B cell (primary cell): ENCODE measurements around the gene COL1A1. TPM values are rescaled to one million over a fixed set of nuclear protein-coding genes. Genes with fewer than 3 reads are reported as not detected.

Source experiments
- ATAC-seq: fragments of 200-7000 bp; cut with Tn5 transposase; one replicate; pipeline ENCODE4 v1.10.0; 2021; ENCODE audit warnings: low read depth, mild to moderate bottlenecking, moderate number of reproducible peaks, moderate library complexity
- CTCF ChIA-PET: fragments of 350-600 bp; sonication (Branson Sonifier 250); formaldehyde crosslinking; loops from one replicate; lab custom pipeline; 2021; ENCODE audit warnings: antibody characterized with exemption, inconsistent platforms; lab: Charles Lee
- POLR2A ChIA-PET: fragments of 350-600 bp; sonication (Branson Sonifier 250); formaldehyde crosslinking; loops from one replicate; lab custom pipeline; 2021; ENCODE audit warnings: antibody characterized with exemption; lab: Charles Lee
- DNase-seq: peaks from one replicate; pipeline ENCODE4 v3.0.0; 2013
- H2AFZ ChIP-seq: 2 replicates; pipeline ENCODE4 v1.6.1; 2012; ENCODE audit warnings: mild to moderate bottlenecking, low read depth, low read length; ENCODE audit not compliant: insufficient read depth, poor library complexity, severe bottlenecking
- H3K27ac ChIP-seq, 2 donors: 1 replicate in 1 of 2; 2 replicates in 1 of 2; pipeline ENCODE4 v1.5.1; 2012 to 2013; ENCODE audit warnings: low read length in 2 of 2, mild to moderate bottlenecking in 2 of 2, moderate library complexity in 1 of 2
- H3K27me3 ChIP-seq, 4 experiments: fragments of 200-600 bp in 1 of 4; sonication (generic) in 1 of 4; replicated peaks in 1 of 4; 1 replicate in 2 of 4; 2 replicates in 2 of 4; pipeline versions ENCODE4 v1.6.1 to v1.7.0; 2013 to 2016; ENCODE audit warnings: low read length in 3 of 4, mild to moderate bottlenecking in 2 of 4, mixed read lengths in 1 of 4, moderate library complexity in 1 of 4; ENCODE audit not compliant: insufficient read depth in 4 of 4, control insufficient read depth in 3 of 4; ENCODE audit errors: control extremely low read depth in 1 of 4
- H3K36me3 ChIP-seq, 2 experiments: replicated peaks in 1 of 2; 1 replicate in 1 of 2; 2 replicates in 1 of 2; pipeline versions ENCODE4 v1.6.1 to v1.7.1; 2013; ENCODE audit warnings: low read length in 1 of 2; ENCODE audit not compliant: insufficient read depth in 2 of 2, control insufficient read depth in 1 of 2; ENCODE audit errors: control extremely low read depth in 1 of 2, extremely low read depth in 1 of 2
- H3K4me1 ChIP-seq, 2 donors: fragments of 200-600 bp in 1 of 2; sonication (generic) in 1 of 2; 1 replicate in 1 of 2; 2 replicates in 1 of 2; pipeline versions ENCODE4 v1.5.1 to v1.6.1; 2013 to 2017; ENCODE audit warnings: low read length in 2 of 2; ENCODE audit not compliant: control insufficient read depth in 2 of 2, insufficient read depth in 2 of 2
- H3K4me2 ChIP-seq: replicated peaks from 2 replicates; pipeline ENCODE3; 2012; ENCODE audit warnings: mild to moderate bottlenecking, low read depth, low read length; ENCODE audit not compliant: poor library complexity, severe bottlenecking
- H3K4me3 ChIP-seq, 5 experiments: fragments of 200-600 bp in 1 of 5; sonication (generic) in 1 of 5; 1 replicate in 3 of 5; 2 replicates in 2 of 5; pipeline versions ENCODE4 v1.5.1 to v1.7.0; 2011 to 2016; ENCODE audit warnings: low read length in 4 of 5, mild to moderate bottlenecking in 4 of 5, low read depth in 2 of 5, control low read depth in 1 of 5, moderate library complexity in 1 of 5; ENCODE audit not compliant: insufficient read depth in 1 of 5; ENCODE audit errors: control extremely low read depth in 1 of 5, extremely low read depth in 1 of 5
- H3K79me2 ChIP-seq: fragments of 200-600 bp; sonication (generic); one replicate; pipeline ENCODE4 v1.6.0; 2016; ENCODE audit warnings: low read length; ENCODE audit not compliant: control insufficient read depth, insufficient read depth
- H3K9ac ChIP-seq: fragments of 200-600 bp; sonication (generic); 2 replicates; pipeline ENCODE4 v1.6.1; 2017; ENCODE audit warnings: mild to moderate bottlenecking, low read length, moderate library complexity
- H3K9me3 ChIP-seq, 3 donors: one replicate each; pipeline versions ENCODE4 v1.6.1 to v1.7.1; 2013; ENCODE audit warnings: low read length in 2 of 3; ENCODE audit not compliant: control insufficient read depth in 2 of 3, insufficient read depth in 1 of 3; ENCODE audit errors: control extremely low read depth in 1 of 3
- H4K20me1 ChIP-seq: 2 replicates; pipeline ENCODE4 v1.6.0; 2012; ENCODE audit warnings: mild to moderate bottlenecking, low read length; ENCODE audit not compliant: insufficient read depth, control insufficient read depth, poor library complexity, severe bottlenecking
- H3K27ac Mint-ChIP-seq: one replicate; pipeline ENCODE4 v1.8.0; 2021; ENCODE audit warnings: mixed read lengths
- H3K27me3 Mint-ChIP-seq: one replicate; pipeline ENCODE4 v1.8.0; 2021; ENCODE audit warnings: mixed read lengths
- H3K4me1 Mint-ChIP-seq: one replicate; pipeline ENCODE4 v1.8.0; 2021; ENCODE audit warnings: mixed read lengths
- H3K4me3 Mint-ChIP-seq: one replicate; pipeline ENCODE4 v1.8.0; 2021; ENCODE audit warnings: mixed read lengths
- H3K9me3 Mint-ChIP-seq: one replicate; pipeline ENCODE4 v1.8.0; 2022; ENCODE audit warnings: mixed read lengths; ENCODE audit not compliant: insufficient read depth
- CTCF ChIP-seq: fragments of 200-600 bp; IDR thresholded peaks from one replicate; pipeline ENCODE4 v1.8.0; 2022; ENCODE audit warnings: antibody characterized with exemption, mild to moderate bottlenecking
- EZH2 ChIP-seq: IDR thresholded peaks from 2 replicates; pipeline ENCODE4 v1.6.1; 2012; ENCODE audit warnings: borderline replicate concordance, low read depth, mild to moderate bottlenecking, moderate library complexity, low read length; ENCODE audit not compliant: insufficient read depth, poor library complexity, severe bottlenecking
- WGBS: methylation state at CpG from one replicate; pipeline ENCODE4 v1.1.5; 2013; ENCODE audit warnings: missing lambda C conversion rate; ENCODE audit not compliant: insufficient coverage; 5-methylcytosine and 5-hydroxymethylcytosine counted together
- intact Hi-C: fragments of 100-400 bp; cut with micrococcal nuclease; formaldehyde crosslinking; loops from one replicate; pipeline ENCODE4 v1.10.0; 2022
- polyA plus RNA-seq: library from polyadenylated mRNA; depleted of rRNA; stranded (reverse); fragments of >200 nt; gene quantifications from 2 replicates; pipeline ENCODE4 v1.2.3, GENCODE V29; 2012
- total RNA-seq, 2 donors: library from RNA; stranded (reverse); fragments of 120-200 nt in 1 of 2; gene quantifications; 1 replicate in 1 of 2; 2 replicates in 1 of 2; pipeline versions ENCODE4 v1.2.3 to v1.2.4, GENCODE V29; 2013 to 2022

Gene COL1A1
- total and polyA plus RNA-seq, 2 donors (not counting 1 experiment from before 2014, with no cell fraction given), result 0.66 to 9.1 TPM

GRCh38 chr17:50167371-50167770 is 34.1 kb downstream of the COL1A1 start:
- ChIA-PET POLR2A (no interaction called here), CTCF (interaction anchor here (1.0 to 5.9 kb wide), 4 partner anchors 22 to 53 kb away, joined by 4 to 49 read pairs (median 24); partner anchors contain the start of gene COL1A1)
- H3K4me1 ChIP-seq, result peaks cover 35 to 44% of the 10 kb centered on the region in 2 donors
- Mint-ChIP-seq H3K4me3 (no peak overlapping the region), H3K4me1 (peaks cover 30% of the 10 kb centered on the region), H3K9me3 (no peaks in the 10 kb centered on the region), H3K27ac (peak overlapping the region; percentile 41), H3K27me3 (no peaks in the 10 kb centered on the region)
- H3K27me3 ChIP-seq, result no peaks in the 10 kb centered on the region
- no peak overlapping the region for H3K4me2 ChIP-seq
- intact Hi-C loops, result no loop called here
- peaks cover 21% of the 10 kb centered on the region for H3K79me2 ChIP-seq
- no peak overlapping the region for H3K4me3 ChIP-seq
- ATAC-seq (no peak), DNase-seq (no peak)
- no peak overlapping the region for H3K9ac ChIP-seq
- no peak overlapping the region for H3K27ac ChIP-seq
- TF ChIP-seq CTCF (no peak), EZH2 (no peak)
- H4K20me1 ChIP-seq, result no peaks in the 10 kb centered on the region
- H3K36me3 ChIP-seq, result no peaks in the 10 kb centered on the region
- no peak overlapping the region for H2AFZ ChIP-seq
- H3K9me3 ChIP-seq, result no peaks in the 10 kb centered on the region
- 93% methylated on average over 16 of the region's 19 CpGs for WGBS

- no peak for ATAC-seq
- ChIA-PET POLR2A (no interaction called here), CTCF (interaction anchor here (1.0 to 5.9 kb wide), 7 partner anchors 8 to 52 kb away, joined by 3 to 49 read pairs (median 5); partner anchors contain the start of gene COL1A1)
- Mint-ChIP-seq H3K4me3 (no peak overlapping the region), H3K27ac (no peak overlapping the region), H3K4me1 (peaks cover 37% of the 10 kb centered on the region), H3K27me3 (no peaks in the 10 kb centered on the region), H3K9me3 (no peaks in the 10 kb centered on the region)
- TF ChIP-seq EZH2 (no peak), CTCF (no peak)
- DNase-seq, result no peak
- Histone ChIP-seq H3K9ac (no peak overlapping the region), H3K27me3 (no peaks in the 10 kb centered on the region), H3K27ac (no peak overlapping the region), H3K4me2 (no peak overlapping the region), H3K4me1 (peaks cover 42 to 51% of the 10 kb centered on the region in 2 donors), H3K4me3 (no peak overlapping the region), H3K79me2 (peaks cover 27% of the 10 kb centered on the region), H3K36me3 (no peaks in the 10 kb centered on the region), H2AFZ (no peak overlapping the region), H4K20me1 (no peaks in the 10 kb centered on the region), H3K9me3 (no peaks in the 10 kb centered on the region)
- 100% methylated on average over 1 of the region's 7 CpGs for WGBS
- intact Hi-C loops, result no loop called here
Measured at GRCh38 chr17:50166518-50167181, 34.8 kb downstream of the COL1A1 start.
